22Rv1 (cell line): Measurements from ENCODE around the gene OSER1.

Experiments used
- CTCF ChIP-seq: fragments of 450-650 bp; IDR thresholded peaks from 2 replicates; pipeline ENCODE4 v1.5.1; 2017; ENCODE audit warnings: mild to moderate bottlenecking
- ZFX ChIP-seq: fragments of 450-650 bp; IDR thresholded peaks from 2 replicates; pipeline ENCODE4 v1.6.1; 2017; ENCODE audit warnings: antibody characterized with exemption, borderline replicate concordance

- TF ChIP-seq CTCF: no peak
- TF ChIP-seq ZFX: no peak
These were observed 31.2 kb upstream of the OSER1 start for GRCh38 chr20:44241796-44242195.
